Forelimb muscle (tissue), 1 donor: ENCODE results near the gene RNF141. TPM values are rescaled to one million over a fixed set of nuclear protein-coding genes. Genes with fewer than 3 reads are reported as not detected.

Experiments used
- DNase-seq: peaks from one replicate; pipeline ENCODE4 v3.0.0-alpha.2; 2013; ENCODE audit warnings: low read depth
- polyA plus RNA-seq: library from polyadenylated mRNA; unstranded; fragments of 120-200 nt; gene quantifications from one replicate; pipeline ENCODE4 v1.2.1, GENCODE V29; 2013; ENCODE audit not compliant: insufficient read length

The RNF141 gene
- polyA plus RNA-seq, 1 donor, result 23.0 TPM

DNA sequence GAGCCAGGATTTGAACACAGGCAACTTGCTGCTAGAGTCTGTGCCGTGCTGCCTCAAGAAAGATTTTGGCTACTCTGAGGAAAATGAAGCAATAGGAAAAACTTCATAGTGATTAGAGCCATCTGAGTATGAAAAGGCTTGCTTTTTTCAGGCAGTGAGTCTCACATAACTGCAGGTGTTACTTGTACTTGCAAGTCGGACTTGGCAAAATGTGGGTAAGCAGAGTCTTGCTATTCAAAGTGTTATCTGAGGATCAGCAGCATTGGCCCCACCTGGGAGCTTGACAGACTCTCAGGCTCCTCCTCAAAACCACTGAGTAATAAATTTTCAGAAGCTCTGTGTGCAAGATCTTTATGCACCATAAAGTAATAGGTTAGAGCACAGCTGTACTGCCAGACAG lies 18.1 kb downstream of the RNF141 start:
- no peak for DNase-seq

DNA sequence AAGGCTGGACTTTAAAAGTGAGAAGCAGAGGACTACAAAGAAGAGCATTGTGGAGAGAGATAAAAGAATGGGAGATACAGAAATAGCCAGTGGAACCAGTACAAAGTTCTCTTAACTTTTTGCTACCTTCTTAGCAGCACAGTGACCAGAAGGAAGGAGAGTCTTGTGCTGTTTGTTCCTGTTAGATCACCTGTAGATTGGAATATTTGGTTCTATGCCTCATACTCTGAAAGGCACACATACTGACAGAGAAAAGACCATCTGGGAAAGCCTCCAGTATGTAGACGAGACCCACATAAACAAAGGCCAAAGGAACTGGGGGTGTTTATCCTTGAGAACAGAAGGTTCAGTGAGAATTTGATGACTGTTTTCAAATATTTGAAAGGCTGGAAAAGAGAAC lies 18.7 kb downstream of the RNF141 start:
- DNase-seq, result no peak

DNA sequence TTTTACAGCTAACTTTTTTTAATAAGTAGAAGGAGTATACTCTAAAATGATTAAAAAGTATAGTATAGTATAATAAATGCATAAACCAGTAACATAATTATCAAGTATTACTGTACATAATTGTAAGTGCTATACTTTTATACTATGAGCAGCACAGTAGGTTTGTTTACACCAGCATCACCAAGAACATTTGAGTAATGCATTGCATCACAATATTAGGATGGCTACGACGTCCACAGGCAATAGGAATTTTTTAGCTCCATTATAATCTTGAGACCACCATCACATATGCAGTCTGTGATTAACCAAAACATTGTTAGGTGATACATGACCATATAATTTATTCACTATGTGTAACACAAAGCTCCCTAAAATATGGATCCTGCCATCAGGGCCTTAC lies 20.4 kb downstream of the RNF141 start:
- DNase-seq, result no peak

DNA sequence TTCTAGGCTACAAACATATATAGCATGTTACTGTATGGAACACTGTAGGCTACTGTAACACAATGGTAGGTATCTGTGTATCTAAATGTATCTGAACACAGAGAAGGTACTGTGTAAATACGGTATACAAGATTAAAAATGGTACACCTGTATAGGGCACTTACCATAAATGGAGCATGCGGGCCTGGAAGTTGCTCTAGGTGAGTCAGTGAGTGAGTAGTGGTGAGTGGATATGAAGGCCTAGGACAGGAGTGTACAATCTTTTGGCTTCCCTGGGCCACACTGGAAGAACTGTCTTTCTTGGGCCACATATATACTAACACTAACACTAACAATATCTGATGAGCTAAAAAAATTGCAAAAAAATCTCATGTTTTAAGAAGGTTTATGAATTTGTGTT lies 21.4 kb downstream of the RNF141 start:
- no peak for DNase-seq

DNA sequence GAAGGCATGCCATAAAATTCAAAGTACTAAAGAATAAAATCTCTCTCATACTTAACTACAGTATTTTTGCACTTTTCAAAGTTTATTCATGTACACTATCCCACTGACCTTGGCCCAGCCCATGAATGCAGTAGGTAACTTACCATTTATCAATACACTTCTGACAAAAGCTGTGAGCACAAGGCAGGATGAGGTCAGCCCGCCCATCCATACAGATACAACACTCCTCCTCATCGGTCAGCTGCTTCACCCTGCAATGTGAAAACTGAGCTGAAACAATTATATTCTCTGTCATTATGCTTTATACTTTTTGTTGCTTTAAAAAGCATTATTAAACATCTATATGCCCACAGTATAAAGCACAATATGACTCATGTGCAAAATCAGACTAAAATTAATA lies 22.1 kb downstream of the RNF141 start:
- no peak for DNase-seq

DNA sequence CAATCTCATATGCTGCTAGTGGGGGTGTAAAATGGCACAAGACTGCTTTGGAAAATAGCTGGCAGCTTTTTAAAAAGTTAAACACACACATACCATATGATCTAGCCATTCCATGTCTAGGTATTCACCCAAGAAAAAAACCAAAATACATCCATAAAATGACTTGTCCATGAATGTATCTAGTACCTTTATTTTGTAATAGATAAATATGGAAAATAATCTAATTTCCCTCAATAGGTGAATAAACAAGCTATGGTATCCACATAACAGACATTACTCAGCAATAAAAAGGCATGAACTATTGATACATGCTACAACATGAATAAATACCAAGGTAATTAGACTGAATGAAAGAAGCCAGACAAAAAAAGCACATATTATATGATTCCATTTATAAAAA lies 22.9 kb downstream of the RNF141 start:
- no peak for DNase-seq

- no peak for DNase-seq
Observed at GRCh38 chr11:10515418-10515817, 25.6 kb downstream of the RNF141 start.

DNA sequence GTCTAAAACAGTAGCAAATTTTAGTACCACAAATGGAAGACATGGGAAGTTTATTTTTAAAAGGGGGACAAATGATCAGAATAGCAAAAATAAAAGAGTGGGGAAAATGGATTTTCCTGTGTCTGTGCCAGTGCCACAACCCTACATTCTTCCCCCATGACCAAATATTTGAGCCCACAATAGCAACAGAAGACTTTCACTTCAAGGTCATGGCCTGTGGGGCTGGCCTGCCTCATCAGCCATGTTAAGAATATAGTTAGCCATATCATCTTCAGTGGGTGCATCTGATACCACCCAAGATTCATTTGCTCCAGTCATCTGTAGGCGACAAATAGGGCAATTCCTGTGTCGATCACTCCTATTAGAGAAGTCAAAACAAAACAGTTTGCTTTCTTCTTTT lies 26.3 kb downstream of the RNF141 start:
- DNase-seq, result no peak

DNA sequence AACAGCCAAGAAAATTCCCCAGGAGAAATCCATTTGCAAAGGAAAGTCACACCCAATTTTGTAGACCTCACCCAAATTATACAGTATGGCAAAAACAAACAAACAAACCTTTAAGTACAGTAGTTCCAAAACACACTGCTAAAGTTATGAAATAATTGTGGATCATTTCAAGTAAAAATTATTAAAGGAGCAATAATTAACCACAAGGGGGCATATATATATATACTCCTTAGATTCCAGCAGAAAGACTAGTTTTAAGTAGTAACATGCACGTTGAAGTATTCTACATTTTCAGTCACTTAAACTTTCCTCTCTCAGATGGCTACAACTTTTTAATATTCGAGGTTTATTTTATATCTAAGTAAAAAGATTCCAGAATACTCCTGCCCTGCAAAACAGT lies 26.8 kb downstream of the RNF141 start:
- no peak for DNase-seq

DNA sequence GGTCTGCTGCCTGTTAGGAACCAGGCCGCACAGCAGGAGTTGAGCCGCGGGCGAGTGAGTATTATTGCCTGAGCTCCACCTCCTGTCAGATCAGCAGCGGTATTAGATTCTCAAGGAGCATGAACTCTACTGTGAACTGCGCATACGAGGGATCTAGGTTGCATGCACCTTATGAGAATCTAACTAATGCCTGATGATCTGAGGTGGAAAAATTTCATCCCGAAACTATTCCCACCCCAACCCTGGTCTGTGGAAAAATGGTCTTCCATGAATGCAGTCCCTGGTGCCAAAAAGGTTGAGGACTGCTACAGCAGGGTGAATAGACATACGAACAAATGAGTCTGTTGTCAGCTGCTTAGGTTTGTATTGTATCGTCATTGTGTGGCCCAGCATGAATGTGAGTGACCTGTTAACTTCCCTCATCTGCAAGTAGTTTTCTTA lies 29.8 kb downstream of the RNF141 start:
- no peak for DNase-seq

GRCh38 chr11:10506008-10506370 lies 35.0 kb downstream of the RNF141 start:
- no peak for DNase-seq

GRCh38 chr11:10505278-10506007 lies 35.5 kb downstream of the RNF141 start:
- no peak for DNase-seq

DNA sequence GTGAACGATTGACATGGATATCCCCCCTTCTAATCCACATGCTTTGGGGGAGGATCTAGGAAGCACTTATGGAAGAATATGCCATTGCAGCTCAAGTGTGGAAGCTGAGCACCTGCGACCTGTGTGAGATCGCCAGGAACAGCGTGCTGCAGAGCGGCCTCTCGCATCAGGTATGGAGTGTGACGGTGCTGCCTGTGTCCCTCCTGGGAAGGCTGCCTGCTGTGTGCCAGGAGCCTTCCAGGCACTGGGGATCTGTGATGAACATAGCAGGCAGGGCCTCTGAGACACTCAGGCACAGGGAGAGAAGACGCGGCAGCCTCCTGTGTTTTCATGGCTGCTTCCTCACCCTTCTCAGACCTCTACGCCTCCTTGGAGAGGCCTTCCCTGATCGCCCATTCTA lies 36.5 kb downstream of the RNF141 start:
- DNase-seq, result no peak

DNA sequence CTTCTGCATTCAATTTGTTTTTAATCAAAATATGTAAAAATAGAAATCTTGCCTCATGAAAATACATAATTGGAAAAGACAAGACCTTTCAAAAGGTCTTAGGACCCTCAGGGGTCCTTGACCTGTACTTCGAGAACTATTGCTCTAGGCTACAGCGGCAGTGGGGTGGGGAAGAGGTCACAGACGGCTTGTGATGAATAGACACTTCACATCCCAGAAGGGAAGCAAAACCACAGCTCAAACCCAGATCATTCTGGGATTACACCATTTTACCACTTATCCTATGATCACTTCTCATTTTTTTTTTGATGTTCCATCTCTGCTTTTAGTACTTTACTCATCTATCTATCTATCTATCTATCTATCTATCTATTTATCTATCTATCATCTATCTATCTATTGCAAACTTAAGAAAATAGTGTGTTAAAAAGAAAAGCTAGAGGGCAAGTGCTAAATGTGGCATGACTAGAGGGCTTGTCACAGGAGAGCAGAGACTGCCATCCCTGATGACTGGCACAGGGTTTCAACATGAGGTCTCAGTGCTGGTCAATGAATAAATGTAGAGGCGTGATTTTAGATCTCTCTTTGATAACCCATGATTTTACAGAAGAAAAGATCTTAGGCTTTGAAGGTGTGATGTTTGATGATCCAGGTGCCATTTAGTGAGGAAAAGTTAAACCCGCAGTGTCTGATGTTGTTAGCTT lies 37.1 kb downstream of the RNF141 start:
- no peak for DNase-seq

DNA sequence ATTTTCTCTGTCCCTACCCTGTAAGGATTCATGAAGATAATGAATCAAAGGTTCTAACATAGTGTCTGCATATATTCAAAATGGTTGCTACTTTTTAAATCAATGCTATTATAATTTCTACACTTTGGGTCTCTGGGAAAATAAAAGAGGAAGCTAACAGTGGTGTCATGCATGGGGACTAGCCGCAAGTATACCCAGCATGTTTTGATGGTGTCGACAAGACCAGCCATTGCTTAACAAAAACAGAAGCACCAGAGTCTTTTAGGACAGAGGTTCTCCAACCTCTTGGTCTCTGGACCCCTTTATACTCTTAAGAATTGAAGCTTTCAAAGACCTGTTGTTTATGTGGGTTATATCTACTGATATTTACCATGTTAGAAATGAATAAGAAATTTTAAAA lies 37.8 kb downstream of the RNF141 start:
- no peak for DNase-seq

GRCh38 chr11:10502770-10503169 lies 38.2 kb downstream of the RNF141 start:
- no peak for DNase-seq

GRCh38 chr11:10502065-10502680 lies 38.8 kb downstream of the RNF141 start:
- DNase-seq, result no peak

GRCh38 chr11:10500757-10501684 lies 40.0 kb downstream of the RNF141 start:
- no peak for DNase-seq

DNA sequence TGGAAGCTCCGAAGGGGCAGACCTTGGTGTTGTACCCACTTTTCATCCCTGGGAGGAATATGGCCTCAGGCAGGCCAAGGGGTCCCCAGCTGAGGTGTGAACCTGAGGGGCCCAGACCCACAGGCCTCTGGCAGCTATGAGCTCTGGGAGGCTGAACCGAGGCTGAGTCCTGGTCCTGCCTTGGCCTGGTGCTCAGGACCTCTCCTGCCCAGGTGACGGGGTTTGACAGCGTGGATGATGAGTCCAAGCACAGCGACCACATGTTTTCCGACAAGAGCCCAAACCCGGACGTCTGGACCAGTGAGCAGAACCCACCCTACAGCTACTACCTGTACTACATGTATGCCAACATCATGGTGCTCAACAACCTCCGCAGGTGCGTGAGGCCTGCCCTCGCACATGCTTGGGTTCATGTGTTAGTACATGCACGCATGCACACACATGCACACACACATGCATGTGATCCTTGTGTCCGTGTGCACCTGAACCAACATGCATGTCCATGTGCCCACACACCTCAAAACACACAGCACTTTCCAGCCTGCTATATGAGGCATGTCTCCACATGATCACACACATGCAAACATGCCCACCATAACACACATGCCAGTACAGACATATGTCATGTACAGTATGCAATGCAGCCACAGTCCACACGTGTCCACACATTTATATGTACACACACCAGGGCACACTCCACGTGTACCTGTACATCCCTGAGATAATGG lies 40.9 kb downstream of the RNF141 start:
- DNase-seq, result no peak

DNA sequence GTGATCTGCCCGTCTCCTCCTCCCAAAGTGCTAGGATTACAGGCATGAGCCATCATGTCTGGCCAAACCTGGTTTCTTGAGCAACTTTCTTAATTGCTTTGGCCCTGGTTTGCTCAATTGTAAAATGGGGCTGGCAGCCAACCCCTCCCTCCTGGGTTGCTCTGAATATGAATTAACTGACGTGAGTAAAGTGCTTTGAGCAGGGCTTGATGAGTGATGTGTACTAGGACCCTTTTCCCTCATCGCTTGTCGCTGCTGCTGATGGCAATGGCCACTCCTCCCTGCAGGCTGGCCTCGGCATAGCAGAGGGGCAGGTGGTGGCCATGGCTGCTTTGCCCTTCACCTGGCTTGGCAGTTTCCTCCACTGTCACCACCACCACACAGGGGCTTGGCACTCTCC lies 41.5 kb downstream of the RNF141 start:
- no peak for DNase-seq
